Measurements from ENCODE around the gene DSTN.

GRCh38 chr20:17618673-17619013 is 48.8 kb downstream of the DSTN start:
- TF ChIP-seq CTCF (IDR thresholded peaks at IDR 0.05 in 8 of 11, conservative IDR thresholded peaks at IDR 0.05 in 3 of 11), result no peak
- TF ChIP-seq POLR2A (IDR thresholded peaks at IDR 0.05), result no peak
- no peak for TF ChIP-seq POLR2AphosphoS5 (IDR thresholded peaks at IDR 0.05)
